ENCODE data around the gene MAP2K5.

Gene MAP2K5

GRCh38 chr15:67836955-67837354, 294.5 kb downstream of the MAP2K5 start:
- Histone ChIP-seq H3K27ac (ENCODE audit: low read length) (no peak overlapping the region), H3K27me3 (replicated peaks; ENCODE audit: insufficient read depth, low read length) (peaks cover 16% of the 10 kb centered on the region; the same call in 1 of the 2 replicates), H3F3A (ENCODE audit: insufficient read depth, low read length) (peaks cover 17% of the 10 kb centered on the region; the same call in 1 of the 2 replicates), H3K79me2 (ENCODE audit: low read length) (no peaks in the 10 kb centered on the region), H3K4me3 (ENCODE audit: low read length) (no peak overlapping the region), H3K4me2 (ENCODE audit: low read depth, low read length) (no peak overlapping the region), H3K9me3 (replicated peaks; ENCODE audit: insufficient read depth, low read length) (no peaks in the 10 kb centered on the region), H3K36me3 (replicated peaks; ENCODE audit: insufficient read depth, low read length) (no peaks in the 10 kb centered on the region), H3K4me1 (ENCODE audit: low read length) (peaks cover 9% of the 10 kb centered on the region; the same call in 1 of the 2 replicates), H2AFZ (ENCODE audit: low read length) (no peak overlapping the region), H3K9me2 (replicated peaks; ENCODE audit: insufficient read depth, low read length) (no peaks in the 10 kb centered on the region), H4K20me1 (ENCODE audit: insufficient read depth, low read length) (no peaks in the 10 kb centered on the region), H3K9ac (ENCODE audit: low read length) (no peak overlapping the region)
- no peak for TF ChIP-seq EZH2phosphoT487 (IDR thresholded peaks at IDR 0.05; ENCODE audit: low read length)
- TF ChIP-seq EZH2 (optimal IDR thresholded peaks at IDR 0.05; ENCODE audit: low read depth, low read length): no peak
- no peak for TF ChIP-seq CTCF (IDR thresholded peaks at IDR 0.05; ENCODE audit: low read length)
- DNase-seq: no peak

DNA sequence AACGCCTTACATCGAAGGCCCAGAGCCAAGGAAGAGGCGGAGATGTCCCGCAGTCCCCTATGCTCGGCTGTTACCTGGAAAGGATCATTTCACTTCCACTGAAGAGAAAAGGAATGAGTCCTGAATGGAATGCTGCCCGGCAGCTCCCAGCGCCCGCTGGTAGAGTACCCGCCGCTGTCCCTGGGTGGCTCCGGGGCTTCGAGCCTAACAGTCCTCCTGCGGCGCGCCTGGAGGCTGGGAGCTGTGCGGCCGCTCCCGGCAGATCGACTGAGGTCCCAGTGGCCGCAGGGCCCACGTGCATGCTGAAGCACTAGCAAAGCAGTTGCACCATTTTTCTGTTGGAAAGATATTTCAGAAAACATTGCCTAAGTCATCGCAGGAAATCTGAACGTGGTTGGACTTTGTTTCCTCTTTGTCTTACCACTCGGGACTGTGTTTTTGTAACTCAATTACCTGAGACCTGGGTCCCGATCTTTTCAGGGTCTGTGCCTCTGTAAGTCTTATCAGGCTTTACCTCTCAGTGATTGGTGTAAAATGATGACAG, 296.4 kb downstream of the MAP2K5 start:
- Histone ChIP-seq H3K4me2 (ENCODE audit: low read depth, low read length) (peak overlapping the region; percentile 86; the same call in 1 of the 2 replicates), H3F3A (ENCODE audit: insufficient read depth, low read length) (peaks cover 17% of the 10 kb centered on the region; the same call in 1 of the 2 replicates), H3K36me3 (replicated peaks; ENCODE audit: insufficient read depth, low read length) (no peaks in the 10 kb centered on the region), H3K27ac (ENCODE audit: low read length) (peak overlapping the region; percentile 87; the same call in 1 of the 2 replicates), H3K4me3 (ENCODE audit: low read length) (no peak overlapping the region; the same call in 1 of the 2 replicates), H3K79me2 (ENCODE audit: low read length) (no peaks in the 10 kb centered on the region), H3K9me3 (replicated peaks; ENCODE audit: insufficient read depth, low read length) (no peaks in the 10 kb centered on the region), H3K27me3 (replicated peaks; ENCODE audit: insufficient read depth, low read length) (peaks cover 11% of the 10 kb centered on the region; the same call in 1 of the 2 replicates), H2AFZ (ENCODE audit: low read length) (0 out of 2 replicates have a peak overlapping the region, but pooled peaks have one; percentile 33), H4K20me1 (ENCODE audit: insufficient read depth, low read length) (no peaks in the 10 kb centered on the region), H3K9me2 (replicated peaks; ENCODE audit: insufficient read depth, low read length) (no peaks in the 10 kb centered on the region), H3K4me1 (ENCODE audit: low read length) (peaks cover 9% of the 10 kb centered on the region; the same call in 1 of the 2 replicates), H3K9ac (ENCODE audit: low read length) (peak overlapping the region; percentile 90; the same call in 1 of the 2 replicates)
- TF ChIP-seq EZH2phosphoT487 (IDR thresholded peaks at IDR 0.05; ENCODE audit: low read length): no peak
- no peak for TF ChIP-seq EZH2 (optimal IDR thresholded peaks at IDR 0.05; ENCODE audit: low read depth, low read length)
- no peak for TF ChIP-seq CTCF (IDR thresholded peaks at IDR 0.05; ENCODE audit: low read length)
- DNase-seq: no peak

DNA sequence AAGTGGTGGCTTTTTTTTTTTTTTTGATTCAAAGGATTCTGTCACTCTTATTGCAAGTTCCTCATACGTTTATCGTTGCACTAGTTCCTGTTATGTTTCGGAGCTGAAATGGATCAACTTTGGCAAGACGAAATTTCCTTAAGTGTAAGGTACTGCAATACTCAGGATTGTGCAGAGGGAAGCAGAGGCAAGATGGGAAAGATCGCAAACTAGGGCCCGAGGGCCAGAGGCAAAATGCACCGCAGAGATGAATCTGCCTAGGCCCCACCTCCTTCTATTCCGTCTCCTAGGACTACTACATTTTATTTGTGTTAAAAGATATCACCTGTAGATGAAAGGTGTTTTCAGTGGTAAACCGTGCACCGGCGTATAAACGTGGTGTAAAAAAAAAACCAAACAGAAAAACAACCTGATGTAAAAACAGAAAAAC, 297.0 kb downstream of the MAP2K5 start:
- H3K27ac ChIP-seq (ENCODE audit: low read length): peak overlapping the region; percentile 87
- H3K9me3 ChIP-seq (replicated peaks; ENCODE audit: insufficient read depth, low read length): no peaks in the 10 kb centered on the region
- H3K4me3 ChIP-seq (ENCODE audit: low read length): peak overlapping the region; percentile 92
- H3K9ac ChIP-seq (ENCODE audit: low read length): peak overlapping the region; percentile 90
- H3K27me3 ChIP-seq (replicated peaks; ENCODE audit: insufficient read depth, low read length): peaks cover 11% of the 10 kb centered on the region; the same call in 1 of the 2 replicates
- H3K4me2 ChIP-seq (ENCODE audit: low read depth, low read length): peak overlapping the region; percentile 86
- H4K20me1 ChIP-seq (ENCODE audit: insufficient read depth, low read length): no peaks in the 10 kb centered on the region
- peaks cover 17% of the 10 kb centered on the region; the same call in 1 of the 2 replicates for H3F3A ChIP-seq (ENCODE audit: insufficient read depth, low read length)
- H3K4me1 ChIP-seq (ENCODE audit: low read length): peaks cover 9% of the 10 kb centered on the region; the same call in 1 of the 2 replicates
- H2AFZ ChIP-seq (ENCODE audit: low read length): peak overlapping the region; percentile 92
- DNase-seq: peak; percentile 58
- no peak for TF ChIP-seq EZH2 (optimal IDR thresholded peaks at IDR 0.05; ENCODE audit: low read depth, low read length)
- no peak for TF ChIP-seq CTCF (IDR thresholded peaks at IDR 0.05; ENCODE audit: low read length)
- no peak for TF ChIP-seq EZH2phosphoT487 (IDR thresholded peaks at IDR 0.05; ENCODE audit: low read length)
- H3K79me2 ChIP-seq (ENCODE audit: low read length): no peaks in the 10 kb centered on the region
- no peaks in the 10 kb centered on the region for H3K9me2 ChIP-seq (replicated peaks; ENCODE audit: insufficient read depth, low read length)
- no peaks in the 10 kb centered on the region for H3K36me3 ChIP-seq (replicated peaks; ENCODE audit: insufficient read depth, low read length)

Measured in MM.1S (cell line).